HG02642 (cell line): ENCODE data around the gene DHRS4.
"Not testable (repeated sequence)": the region's sequence is repeated elsewhere in the genome, so short reads cannot be mapped to it uniquely, and the experiment has no call there.

ENCODE experiments used
- ATAC-seq: cut with Tn5 transposase; IDR thresholded peaks from one replicate; pipeline ENCODE4 v1.9.1; 2021; ENCODE audit warnings: mild to moderate bottlenecking; ENCODE audit not compliant: unreplicated experiment, poor library complexity

DHRS4 gene

DNA sequence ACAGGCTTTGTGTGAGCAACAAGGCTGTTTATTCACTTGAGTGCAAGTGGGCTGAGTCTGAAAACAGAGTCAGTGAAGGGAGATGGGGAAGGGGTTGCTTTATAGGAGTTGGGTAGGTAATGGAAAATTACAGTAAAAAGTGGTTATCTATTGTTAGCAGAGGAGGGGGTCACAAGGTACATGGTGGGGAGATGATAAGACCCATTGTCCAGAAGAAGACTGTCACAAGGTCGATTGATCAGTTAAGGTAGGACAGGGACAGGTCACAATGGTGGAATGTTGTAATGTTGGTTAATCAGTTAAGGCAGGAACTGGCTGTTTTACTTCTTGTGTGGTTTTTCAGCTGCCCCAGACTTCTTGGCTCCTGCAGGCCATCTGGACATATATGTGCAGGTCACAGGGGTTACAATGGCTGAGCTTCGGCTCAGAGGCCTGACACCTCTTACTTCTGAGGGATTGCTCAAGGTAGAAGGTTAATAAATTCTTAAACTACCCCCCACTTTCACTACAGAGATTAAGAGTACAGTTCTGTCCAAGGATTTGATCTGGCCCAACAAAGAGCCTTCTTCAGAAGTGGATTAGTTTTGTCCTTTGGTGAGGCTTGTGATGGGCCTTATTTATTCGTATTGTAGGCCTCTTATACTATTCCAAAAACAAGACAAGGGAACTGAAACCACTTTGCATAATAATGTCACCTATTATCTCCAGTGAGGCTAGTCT, 13.8 kb upstream of the DHRS4 start:
- no peak for ATAC-seq

DNA sequence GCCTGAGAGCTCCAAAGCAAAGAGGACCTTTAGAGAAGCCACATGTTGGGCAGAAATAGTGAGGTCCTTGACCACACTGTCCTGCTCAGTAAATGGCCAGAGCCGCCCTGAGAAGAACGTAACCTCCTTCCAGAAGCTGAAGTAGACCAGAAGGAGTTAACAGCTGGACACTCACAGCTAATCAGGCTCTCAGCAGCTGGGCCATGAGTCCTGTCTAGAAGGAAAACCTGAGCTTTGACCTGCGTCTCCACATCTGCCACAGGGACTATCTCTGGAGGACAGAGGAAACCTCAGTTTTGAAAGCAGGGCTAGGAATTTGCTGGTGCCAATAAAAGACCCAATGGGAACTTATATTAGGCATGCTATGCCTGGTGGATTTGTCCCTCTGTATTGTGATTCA, 12.3 kb upstream of the DHRS4 start:
- no peak for ATAC-seq

DNA sequence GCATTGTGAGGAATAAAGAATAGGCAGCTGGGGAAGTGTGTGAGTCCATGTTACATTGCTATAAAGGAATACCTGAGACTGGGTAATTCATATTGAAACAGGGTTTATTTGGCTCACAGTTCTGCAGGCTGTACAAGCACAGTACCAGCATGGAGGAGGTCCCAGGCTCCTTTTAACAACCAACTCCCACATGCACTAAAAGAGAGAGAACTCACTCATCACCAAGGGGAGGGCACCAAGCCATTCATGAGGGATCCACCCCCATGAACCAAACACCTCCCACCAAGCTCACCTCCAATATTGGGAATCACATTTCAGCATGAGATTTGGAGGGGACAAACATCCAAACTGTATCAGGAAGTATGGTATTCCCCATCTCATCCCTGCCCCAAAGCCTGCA, 11.9 kb upstream of the DHRS4 start:
- no peak for ATAC-seq

DNA sequence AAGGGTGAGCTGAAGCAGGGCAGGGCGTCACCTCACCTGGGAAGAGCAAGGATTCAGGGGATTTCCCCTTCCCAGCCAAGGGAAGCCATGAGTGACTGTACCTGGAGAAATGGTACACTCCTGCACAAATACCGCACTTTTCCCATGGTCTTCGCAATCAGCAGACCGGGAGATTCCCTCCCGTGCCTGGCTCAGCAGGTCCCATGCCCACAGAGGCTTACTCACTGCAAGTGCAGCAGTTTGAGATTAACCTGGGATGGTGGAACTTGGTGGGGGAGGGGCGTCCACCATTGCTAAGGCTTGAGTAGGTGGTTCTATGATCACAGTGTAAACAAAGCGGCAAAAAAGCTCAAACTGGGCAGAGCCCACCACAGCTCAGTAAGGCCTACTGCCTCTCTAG, 11.0 kb upstream of the DHRS4 start:
- ATAC-seq: no peak

DNA sequence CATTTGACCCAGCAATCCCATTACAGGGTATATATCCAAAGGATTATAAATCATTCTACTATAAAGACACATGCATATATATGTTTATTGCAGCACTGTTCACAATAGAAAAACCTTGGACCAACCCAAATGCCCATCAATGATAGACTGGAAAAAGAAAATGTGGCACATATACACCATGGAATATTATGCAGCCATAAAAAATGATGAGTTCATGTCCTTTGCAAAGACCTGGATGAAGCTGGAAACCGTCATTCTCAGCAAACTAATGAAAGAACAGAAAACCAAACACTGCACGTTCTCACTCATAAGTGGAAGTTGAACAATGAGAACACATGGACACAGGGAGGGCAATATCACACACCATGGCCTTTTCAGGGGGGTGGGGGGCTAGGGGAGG, 4.5 kb upstream of the DHRS4 start:
- ATAC-seq: not testable (repeated sequence)

DNA sequence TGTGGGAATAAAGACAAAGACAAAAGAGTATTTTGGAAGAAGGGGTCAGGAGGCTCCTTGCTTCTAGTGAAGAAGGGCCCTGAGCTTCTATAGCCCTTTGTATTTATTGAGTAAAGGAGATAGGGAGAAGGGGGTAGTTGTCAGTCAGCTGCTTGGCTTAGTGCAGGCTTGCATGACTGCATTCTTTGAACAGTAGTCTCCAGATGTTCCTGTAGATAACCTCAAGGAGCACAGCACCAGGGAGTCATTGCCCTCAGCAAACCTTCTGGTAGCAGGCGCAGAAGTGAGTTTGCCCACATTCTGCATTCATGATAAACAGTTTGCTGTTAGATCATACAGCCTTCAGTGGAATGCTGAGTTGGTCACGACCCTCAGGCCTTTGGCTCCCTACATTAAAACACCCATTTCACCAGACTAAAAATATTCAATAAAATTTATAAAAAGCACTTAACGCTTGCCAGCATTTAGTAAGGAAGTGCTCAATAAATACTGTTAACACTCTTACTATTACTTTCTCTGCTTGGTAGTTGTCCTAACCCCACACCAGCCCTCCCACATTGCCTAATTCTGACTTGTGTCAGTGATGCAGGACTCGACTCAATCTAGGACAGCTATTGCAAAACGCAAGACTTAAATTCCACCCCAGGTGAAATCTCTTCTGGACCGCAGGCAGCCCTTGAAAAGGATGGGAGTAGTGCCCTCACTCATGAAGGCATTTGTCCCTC, 3.0 kb upstream of the DHRS4 start:
- no peak for ATAC-seq

DNA sequence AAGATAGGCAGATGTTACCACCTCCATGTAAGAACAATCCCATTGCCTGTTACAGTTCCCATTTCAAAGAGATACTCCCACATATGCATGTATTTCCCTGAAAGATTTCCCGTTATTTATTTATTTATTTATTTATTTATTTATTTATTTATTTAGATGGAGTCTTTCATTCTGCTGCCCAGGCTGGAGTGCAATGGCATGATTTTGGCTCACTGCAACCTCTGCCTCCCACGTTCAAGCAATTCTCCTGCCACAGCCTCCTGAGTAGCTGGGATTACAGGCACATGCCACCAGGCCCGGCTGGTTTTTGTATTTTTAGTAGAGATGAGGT, 2.5 kb upstream of the DHRS4 start:
- ATAC-seq: not testable (repeated sequence)

DNA sequence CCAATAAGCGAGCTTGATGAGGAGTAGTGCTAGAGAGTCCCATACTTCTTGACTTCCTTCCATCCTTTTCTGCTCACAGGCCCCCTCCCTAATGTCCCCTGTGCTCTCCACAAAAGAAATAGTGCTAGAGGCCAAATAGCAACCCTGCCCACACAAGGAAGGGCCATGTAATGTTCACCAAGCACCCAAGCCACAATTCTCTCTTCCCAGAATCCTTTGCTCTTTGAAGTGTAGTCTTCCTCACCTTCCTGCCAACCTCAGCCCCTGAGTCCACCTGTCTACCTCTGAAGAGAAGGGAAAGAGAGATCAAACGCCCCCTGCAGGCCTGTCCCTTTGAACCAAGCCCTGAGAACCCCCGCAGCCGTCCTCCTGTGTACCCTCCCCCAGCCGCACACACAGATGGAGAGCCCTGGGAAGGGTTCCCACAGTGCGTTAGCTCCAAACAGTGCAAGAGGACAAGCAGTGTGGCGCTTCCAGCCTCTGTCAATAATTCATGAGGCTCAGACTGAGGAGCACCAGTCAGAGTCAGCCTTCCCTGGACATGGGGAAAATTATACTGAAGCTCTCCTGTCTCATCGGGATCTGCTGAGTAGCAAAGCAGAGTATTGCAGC, 1.9 kb upstream of the DHRS4 start:
- no peak for ATAC-seq

DNA sequence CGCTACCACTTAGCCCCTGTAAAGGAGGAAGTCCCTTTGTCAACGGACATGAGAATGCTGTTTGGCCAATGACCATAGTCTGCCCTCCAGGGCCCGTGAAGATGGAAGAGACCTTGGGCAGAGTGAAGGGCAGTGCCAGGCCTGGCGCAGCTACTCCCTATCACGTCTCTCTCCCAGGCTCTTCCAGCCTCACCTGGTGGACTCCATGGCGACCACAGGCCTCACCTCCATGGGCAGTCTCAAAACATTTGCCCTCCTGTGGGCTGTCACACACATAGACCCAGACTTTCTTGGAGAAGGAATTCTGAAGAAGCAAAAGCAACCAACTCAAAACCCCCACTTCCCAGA, 480 bp upstream of the DHRS4 start:
- not testable (repeated sequence) for ATAC-seq

DNA sequence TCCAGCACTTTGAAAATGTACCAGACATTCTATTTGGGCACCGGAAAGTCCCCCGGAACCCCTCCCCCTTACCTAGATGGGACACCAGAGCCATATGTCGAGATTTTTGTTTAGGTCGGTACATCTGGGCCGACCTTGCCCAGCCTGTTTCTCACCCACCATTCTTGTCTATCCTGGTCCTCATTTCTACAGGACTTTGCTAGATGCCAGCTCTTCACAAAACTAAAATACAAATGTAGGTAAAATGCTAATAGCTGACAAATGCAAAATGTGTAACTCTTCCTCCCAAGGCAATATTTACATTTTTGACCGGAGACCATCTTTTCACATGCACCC, 677 bp downstream of the DHRS4 start:
- ATAC-seq: peak; percentile 20

DNA sequence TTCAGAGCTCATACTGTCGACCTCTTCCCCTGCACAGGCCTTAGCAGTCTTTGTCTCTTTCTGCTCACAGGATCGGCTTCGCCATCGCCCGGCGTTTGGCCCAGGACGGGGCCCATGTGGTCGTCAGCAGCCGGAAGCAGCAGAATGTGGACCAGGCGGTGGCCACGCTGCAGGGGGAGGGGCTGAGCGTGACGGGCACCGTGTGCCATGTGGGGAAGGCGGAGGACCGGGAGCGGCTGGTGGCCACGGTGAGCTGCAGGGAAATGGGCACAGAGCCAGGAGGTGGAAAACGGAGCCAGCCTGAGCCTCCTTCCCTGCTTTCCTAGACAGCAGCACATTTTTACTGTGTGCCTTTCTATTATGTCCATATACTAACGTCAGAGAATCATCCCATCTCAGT, 1.4 kb downstream of the DHRS4 start:
- not testable (repeated sequence) for ATAC-seq

DNA sequence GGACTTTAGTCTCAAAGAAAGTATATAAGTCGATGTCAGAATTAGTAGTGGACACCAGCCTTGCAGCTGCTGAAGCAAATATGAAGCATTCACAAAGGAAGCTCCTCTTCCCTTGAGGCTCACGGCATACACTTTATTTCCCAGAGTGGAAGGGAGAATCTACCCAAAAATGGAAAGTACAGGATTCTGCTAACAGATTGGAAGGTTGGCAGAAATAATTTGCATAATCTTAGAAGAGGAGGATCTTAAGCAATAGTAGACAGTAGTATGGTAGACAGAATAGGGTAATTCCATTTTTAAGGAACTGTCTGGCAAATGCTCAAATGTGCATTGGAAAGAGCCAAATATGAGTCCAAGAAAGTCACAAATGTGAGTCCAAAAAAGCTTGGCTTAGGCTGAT, 2.2 kb downstream of the DHRS4 start:
- ATAC-seq: not testable (repeated sequence)

DNA sequence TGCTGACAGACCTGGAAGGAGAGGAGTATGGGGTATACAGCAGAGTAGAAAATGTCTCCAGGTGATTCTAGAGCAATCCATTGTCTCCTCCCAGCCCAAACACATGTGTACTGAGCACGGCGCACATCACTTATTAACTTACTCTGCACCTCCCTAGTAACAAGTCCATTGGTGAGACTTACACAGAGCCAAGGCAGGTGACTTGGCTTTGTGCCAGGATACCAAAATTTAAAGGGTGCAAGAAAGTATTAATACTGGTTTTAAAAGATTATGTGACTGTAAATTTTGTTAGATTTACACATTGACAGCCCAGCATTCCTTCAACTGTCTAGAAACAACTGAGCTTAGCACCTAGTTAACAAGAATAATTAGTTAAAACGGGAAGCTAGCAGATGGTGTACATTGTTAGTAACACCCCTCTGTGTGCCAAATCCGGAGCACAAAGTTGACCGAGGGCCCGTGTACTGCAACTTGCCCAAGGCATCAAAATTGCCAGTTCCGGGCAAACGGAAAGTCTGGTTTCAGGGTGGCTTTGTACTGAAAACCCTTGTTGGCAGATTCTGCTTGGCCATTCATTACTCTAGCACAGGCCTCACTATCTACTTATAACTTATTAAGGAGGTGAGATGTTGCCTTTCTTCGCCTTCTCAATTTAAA, 4.5 kb downstream of the DHRS4 start:
- ATAC-seq: not testable (repeated sequence)

DNA sequence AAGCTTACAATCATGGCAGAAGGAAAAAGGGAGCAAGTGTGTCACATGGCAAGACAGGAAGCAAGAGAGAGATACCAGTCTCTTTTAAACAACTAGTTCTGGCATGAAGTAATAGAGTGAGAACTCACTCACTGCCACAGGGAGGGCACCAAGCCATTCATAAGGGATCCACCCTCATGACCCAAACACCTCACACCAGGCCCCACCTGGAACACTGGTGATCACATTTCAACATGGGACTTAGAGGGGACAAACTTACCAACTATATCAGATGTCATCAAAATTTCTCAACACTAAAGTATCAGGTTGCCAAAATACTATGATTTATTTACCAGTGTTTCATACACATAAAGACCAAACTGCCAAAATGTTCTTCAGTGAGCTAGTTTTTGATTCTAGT, 7.3 kb downstream of the DHRS4 start:
- ATAC-seq: not testable (repeated sequence)

DNA sequence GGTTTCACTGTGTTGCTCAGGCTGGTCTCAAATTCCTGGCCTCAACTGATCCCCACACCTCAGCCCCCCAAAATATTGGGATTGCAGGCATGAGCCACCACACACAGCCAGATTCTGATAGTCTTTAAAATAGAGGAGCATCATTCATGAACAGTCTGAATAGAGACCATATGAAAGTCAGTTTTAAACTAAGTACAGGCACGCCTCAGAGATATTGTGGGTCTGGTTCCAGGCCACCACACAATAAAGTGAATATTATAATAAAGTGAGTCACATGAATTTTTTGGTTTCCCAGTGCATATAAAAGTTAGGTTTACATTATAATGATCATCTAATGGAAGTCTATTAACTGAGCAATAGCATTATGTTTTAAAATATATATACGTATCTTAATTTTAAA, 8.1 kb downstream of the DHRS4 start:
- not testable (repeated sequence) for ATAC-seq

DNA sequence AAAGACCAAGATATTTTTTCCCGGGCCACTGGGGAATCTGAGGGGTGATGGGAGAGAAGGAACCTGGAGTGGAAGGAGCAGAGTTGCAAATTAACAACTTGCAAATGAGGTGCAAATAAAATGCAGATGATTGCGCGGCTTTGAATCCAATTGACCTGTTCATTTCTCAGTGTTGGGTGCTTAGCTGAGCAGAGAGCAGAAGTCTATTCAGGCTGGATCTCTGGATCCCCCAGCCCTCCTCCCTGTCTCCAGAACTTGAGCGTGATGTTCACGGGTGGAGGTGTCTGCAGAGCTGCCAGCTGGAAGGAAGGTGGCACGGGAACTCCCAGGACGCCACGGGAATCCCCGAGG, 15.5 kb downstream of the DHRS4 start:
- not testable (repeated sequence) for ATAC-seq

DNA sequence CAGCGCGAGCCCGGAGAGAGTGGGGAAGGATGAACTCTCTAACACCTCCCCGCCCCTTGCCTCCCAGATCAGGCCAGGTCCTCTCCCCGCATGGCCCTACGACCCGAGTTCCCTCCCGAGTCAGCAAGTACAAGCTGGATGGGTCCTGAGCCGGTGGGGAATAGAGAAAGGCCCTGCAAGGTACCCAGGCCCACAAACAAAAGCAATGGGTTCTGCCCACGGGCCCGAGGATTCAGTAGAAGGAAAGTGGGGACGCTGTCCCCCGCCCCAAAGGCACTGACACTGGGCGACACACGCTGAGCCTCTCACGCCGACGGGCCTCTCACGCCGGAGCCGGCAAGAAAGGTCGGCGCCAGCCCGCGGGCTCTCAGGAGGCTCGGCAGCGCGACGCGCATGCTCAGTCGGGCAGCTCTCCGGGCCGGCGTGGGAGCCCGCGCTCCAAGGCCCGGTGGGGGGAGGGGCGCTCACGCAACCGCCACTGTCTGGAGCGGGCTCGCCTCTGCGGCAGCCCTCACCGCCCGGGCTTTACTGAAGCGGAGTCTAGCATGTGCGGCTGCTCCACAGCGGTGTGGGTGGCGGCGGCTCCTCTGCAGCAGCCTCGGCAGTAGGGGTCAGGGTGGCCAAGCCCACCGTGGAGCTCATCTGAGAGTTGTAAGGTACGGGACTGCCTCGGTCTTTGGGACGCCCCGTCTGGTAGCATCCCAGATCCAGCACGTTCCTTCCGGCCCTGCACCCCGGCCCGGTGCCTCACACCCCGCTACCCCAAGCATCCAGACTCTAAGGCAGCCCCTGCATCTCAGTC, 16.1 kb downstream of the DHRS4 start:
- ATAC-seq: peak; percentile 86

DNA sequence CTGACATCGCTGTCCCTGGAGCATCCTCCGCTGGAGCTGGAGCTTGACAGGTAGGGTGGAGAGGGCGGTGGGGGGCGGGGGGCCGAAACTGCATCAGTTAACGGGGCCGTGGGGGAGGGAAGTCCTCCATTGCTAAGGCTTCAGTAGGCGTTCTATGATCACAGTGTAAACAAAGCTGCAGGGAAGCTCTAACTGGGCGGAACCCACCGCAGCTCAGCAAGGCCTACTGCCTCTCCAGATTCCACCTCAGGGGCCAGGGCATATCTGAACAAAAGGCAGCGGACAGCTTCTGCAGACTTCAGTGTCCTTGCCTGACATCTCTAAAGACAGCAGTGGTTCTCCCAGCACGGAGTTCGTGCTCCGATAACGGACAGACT, 16.7 kb downstream of the DHRS4 start:
- ATAC-seq: not testable (repeated sequence)

DNA sequence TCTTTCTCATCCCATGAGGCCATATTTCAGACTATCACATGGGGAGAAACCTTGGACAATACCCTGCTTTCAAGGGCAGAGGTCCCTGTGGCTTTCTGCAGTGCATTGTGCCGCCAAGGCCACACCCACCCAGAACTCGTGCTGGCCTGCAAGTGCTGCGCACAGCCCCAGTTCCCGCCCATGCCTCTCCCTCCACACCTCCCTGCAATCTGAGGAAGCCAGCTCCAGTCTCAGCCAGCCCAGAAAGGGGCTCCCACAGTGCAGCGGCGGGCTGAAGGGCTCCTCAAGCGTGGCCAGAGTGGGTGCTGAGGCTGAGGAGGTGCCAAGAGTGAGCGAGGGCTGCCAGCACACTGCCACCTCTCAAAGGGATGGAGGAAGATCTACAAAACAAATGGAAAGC, 19.6 kb downstream of the DHRS4 start:
- ATAC-seq: not testable (repeated sequence)

DNA sequence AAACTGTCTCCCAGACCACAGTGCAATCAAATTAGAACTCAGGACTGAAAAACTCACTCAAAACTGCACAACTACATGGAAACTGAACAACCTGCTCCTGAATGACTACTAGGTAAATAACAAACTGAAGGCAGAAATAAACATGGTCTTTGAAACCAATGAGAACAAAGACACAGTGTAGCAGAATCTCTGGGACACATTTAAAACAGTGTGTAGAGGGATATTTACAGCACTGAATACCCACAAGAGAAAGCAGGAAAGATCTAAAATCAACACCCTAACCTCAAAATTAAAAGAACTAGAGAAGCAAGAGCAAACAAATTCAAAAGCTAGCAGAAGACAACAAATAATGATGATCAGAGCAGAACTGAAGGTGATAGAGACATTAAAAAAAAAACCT, 20.5 kb downstream of the DHRS4 start:
- not testable (repeated sequence) for ATAC-seq

DNA sequence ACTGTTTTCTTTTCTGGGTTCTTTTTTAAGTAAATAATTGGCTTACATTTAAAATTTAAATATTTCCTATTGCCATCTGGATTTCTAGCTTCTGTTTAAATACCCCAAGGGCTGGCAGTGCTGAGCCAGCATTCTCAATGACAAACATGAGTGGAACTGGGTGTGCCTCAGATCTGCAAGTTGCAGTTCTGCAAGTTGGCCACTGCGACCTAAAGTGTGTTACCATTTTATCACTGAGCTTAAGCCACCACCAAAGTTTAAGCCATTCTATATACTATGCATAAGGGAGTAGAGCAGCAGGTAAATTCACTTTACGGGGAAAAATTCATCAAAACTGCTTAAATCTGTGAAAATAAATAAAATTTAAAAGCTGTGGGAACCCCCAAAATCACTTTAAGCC, 23.6 kb downstream of the DHRS4 start:
- ATAC-seq: peak; percentile 48
